ENCODE results near the gene FADS6. TPM values are rescaled to one million over a fixed set of nuclear protein-coding genes. Genes with fewer than 3 reads are reported as not detected.
A peak's percentile ranks its signal among the peaks of the same experiment; 100 is the strongest.

Gene FADS6
- total RNA-seq, 2 experiments from 2014 or later: not detected

GRCh38 chr17:74862108-74862901, 31.1 kb downstream of the FADS6 start:
- H3K4me3 Mint-ChIP-seq: no peak overlapping the region
- DNase-seq: peak; percentile 72
- peaks cover 16% of the 10 kb centered on the region for H3K4me1 Mint-ChIP-seq (ENCODE audit: low read depth)
- no peak overlapping the region for H3K27ac Mint-ChIP-seq
- no peaks in the 10 kb centered on the region for H3K36me3 Mint-ChIP-seq
- H3K27me3 Mint-ChIP-seq: peaks cover 30% of the 10 kb centered on the region
- POLR2A ChIA-PET: interaction anchor here (2.5 kb wide), 1 partner anchor 11 kb away, joined by 12 read pairs; the partner anchor contains the start of gene FDXR
- CTCF ChIA-PET: interaction anchor here (0.7 to 11.9 kb wide), 36 partner anchors 9 to 296 kb away, joined by 3 to 123 read pairs (median 4); partner anchors contain the start of genes FDXR, NAT9 and RAB37
- intact Hi-C loops (cut with micrococcal nuclease): loop anchor here (5.0 kb wide), 1 partner anchor 120 kb away; no protein-coding TSS in a partner anchor
- H3K9me3 Mint-ChIP-seq: no peaks in the 10 kb centered on the region

DNA sequence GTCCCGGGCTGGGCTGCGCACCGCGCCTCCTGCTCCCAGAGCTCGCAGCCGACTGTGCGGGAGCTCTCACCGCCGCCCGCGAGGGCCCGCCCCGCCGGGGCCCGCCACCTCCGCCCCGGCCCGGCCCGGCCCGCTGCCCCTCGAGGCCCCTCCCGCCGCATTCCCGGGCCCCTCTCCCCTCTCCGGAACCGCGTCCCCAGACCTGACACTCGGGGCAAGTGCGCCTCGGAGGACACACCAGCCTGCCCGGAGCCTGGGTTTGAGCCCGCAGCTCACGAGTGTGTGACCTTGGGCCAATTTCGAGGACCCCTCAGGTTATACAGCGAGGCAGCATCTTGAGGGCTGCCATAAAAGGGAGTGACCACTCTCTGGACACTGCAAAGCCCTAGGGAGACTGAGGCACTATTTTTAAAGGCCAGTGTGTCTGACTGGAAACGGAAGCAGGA, 31.7 kb downstream of the FADS6 start:
- H3K27me3 Mint-ChIP-seq: peaks cover 32% of the 10 kb centered on the region
- no peaks in the 10 kb centered on the region for H3K9me3 Mint-ChIP-seq
- H3K4me1 Mint-ChIP-seq (ENCODE audit: low read depth): peaks cover 16% of the 10 kb centered on the region
- ChIA-PET CTCF (interaction anchor here (0.8 to 11.9 kb wide), 33 partner anchors 8 to 296 kb away, joined by 3 to 123 read pairs (median 5); partner anchors contain the start of genes FDXR, NAT9 and RAB37), POLR2A (interaction anchor here (2.5 kb wide), 1 partner anchor 12 kb away, joined by 12 read pairs; the partner anchor contains the start of gene FDXR)
- no peak for DNase-seq
- H3K4me3 Mint-ChIP-seq: no peak overlapping the region
- H3K27ac Mint-ChIP-seq: no peak overlapping the region
- H3K36me3 Mint-ChIP-seq: no peaks in the 10 kb centered on the region
- intact Hi-C loops (cut with micrococcal nuclease): loop anchor here (5.0 kb wide), 1 partner anchor 119 kb away; no protein-coding TSS in a partner anchor

DNA sequence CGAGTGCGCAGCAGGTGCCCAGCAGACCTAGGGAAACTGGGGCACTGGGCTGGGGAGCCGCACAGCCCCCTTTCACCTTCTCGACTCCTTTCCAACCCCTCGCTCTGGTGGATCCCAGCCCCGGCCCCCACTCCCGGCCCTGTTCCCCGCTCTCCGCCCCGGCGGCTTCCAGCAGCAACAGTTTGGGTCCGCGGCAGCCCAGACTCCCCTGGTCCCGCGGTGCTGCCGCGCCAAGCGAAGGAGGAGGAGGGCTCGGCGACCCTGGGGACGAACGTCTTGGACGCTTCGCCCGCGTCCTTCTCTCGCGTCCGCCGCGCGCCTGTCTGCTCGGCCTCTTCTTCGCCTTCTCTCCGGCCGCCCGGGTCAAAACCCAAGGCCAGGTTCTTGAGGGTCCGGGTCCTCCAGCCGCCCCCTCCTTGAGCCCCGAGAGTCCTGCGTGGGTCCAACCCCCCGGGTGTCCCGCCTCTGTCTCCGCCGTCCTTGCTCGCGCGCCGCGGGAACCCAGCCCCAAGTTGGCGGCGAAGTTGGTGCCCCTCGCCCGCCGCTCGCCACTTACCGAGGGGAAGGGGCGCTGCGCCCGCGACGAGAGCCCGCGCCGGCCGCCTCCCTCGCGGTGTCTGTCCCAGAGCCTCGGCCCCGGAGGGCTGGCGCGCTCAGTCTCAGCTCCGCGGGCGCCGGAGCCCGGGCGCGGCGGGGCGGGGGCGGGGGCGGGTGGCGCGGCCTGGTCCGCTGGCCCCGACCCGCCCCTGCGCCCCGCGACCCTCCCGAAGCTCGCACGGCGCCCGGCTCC, 32.4 kb downstream of the FADS6 start:
- no peak for DNase-seq
- H3K9me3 Mint-ChIP-seq: no peaks in the 10 kb centered on the region
- CTCF ChIA-PET: interaction anchor here (0.8 to 11.9 kb wide), 22 partner anchors 8 to 294 kb away, joined by 3 to 123 read pairs (median 10); partner anchors contain the start of genes FDXR and RAB37

GRCh38 chr17:74860229-74860871, 33.1 kb downstream of the FADS6 start:
- H3K36me3 Mint-ChIP-seq: no peaks in the 10 kb centered on the region
- intact Hi-C loops (cut with micrococcal nuclease): loop anchor here (5.0 kb wide), 1 partner anchor 118 kb away; no protein-coding TSS in a partner anchor
- no peak for DNase-seq
- ChIA-PET CTCF (interaction anchor here (0.7 to 11.9 kb wide), 15 partner anchors 9 to 1400 kb away, joined by 3 to 123 read pairs (median 8); partner anchors contain the start of genes FDXR and RAB37), POLR2A (no interaction called here)
- peaks cover 45% of the 10 kb centered on the region for H3K27me3 Mint-ChIP-seq
- H3K4me1 Mint-ChIP-seq (ENCODE audit: low read depth): peaks cover 16% of the 10 kb centered on the region
- H3K9me3 Mint-ChIP-seq: no peaks in the 10 kb centered on the region
- peak overlapping the region; percentile 50 for H3K4me3 Mint-ChIP-seq
- no peak overlapping the region for H3K27ac Mint-ChIP-seq

More for the DNA sequence above, 32.4 kb downstream of the FADS6 start:
- Mint-ChIP-seq H3K27me3 (peaks cover 38% of the 10 kb centered on the region), H3K4me1 (ENCODE audit: low read depth) (peaks cover 16% of the 10 kb centered on the region), H3K27ac (no peak overlapping the region), H3K4me3 (peak overlapping the region; percentile 16), H3K36me3 (no peaks in the 10 kb centered on the region)
- intact Hi-C loops (cut with micrococcal nuclease): loop anchor here (5.0 kb wide), 1 partner anchor 119 kb away; no protein-coding TSS in a partner anchor
- POLR2A ChIA-PET: interaction anchor here (2.5 kb wide), 1 partner anchor 12 kb away, joined by 12 read pairs; the partner anchor contains the start of gene FDXR

DNA sequence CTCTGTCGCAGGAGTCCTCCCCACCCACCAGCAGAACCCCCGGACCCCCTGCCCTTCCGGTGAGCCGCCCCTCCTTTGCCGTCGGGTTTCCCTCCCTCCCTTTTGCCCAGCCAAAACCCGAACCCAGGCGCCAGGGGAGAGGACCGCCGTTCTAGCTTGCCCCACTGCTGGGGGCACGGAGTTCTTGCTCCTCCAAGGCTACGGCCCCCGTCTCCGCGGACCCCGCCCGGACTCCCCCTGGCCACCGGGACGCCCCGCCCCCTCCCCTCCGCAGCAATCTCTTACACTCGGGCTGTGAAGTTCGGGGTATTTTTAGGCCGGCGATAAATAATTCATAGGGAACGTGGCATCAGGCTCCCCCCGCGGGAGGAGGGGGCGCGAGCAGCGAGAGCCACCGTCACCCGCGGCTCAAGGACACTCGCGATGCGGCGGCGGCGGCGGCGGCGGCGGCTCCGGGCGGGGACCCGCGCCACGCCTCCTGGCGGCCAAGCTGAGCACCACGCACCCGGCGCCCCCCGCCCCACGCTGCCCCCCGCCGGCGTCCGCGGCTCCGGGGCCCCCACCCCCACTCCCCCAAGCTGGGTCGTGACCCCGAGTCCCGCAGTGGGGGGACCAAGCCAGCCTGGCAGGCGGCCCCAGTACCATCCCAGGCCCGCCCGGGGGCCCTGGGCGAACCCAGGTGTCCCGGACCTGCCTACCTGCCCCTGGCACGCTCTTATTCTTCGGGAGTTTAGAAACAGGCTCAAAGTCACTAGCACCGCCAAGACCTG, 33.8 kb downstream of the FADS6 start, which contains the start of gene GRIN2C:
GRIN2C (minus strand) TSS at position 427 of the 770 bp plus-strand sequence. CDS start 4,793 bp downstream, outside the sequence.
- peak; percentile 38 for DNase-seq
- no peak within 1 kb of the TSS for H3K27ac Mint-ChIP-seq
- POLR2A ChIA-PET: interaction anchor here (1.3 kb wide), 1 partner anchor 109 kb away, joined by 4 read pairs; no protein-coding TSS in a partner anchor
- intact Hi-C loops (cut with micrococcal nuclease): loop anchor here (5.0 kb wide), 1 partner anchor 117 kb away; no protein-coding TSS in a partner anchor
- H3K4me1 Mint-ChIP-seq (ENCODE audit: low read depth): peaks cover 11% of the 10 kb centered on the region
- no peaks in the 10 kb centered on the region for H3K36me3 Mint-ChIP-seq
- peaks cover 50% of the 10 kb centered on the region for H3K27me3 Mint-ChIP-seq
- H3K9me3 Mint-ChIP-seq: no peaks in the 10 kb centered on the region
- peak within 1 kb of the TSS; percentile 50 for H3K4me3 Mint-ChIP-seq
- CTCF ChIA-PET: interaction anchor here (0.7 to 11.9 kb wide), 13 partner anchors 9 to 1399 kb away, joined by 3 to 123 read pairs (median 5); partner anchors contain the start of genes FDXR and USH1G

DNA sequence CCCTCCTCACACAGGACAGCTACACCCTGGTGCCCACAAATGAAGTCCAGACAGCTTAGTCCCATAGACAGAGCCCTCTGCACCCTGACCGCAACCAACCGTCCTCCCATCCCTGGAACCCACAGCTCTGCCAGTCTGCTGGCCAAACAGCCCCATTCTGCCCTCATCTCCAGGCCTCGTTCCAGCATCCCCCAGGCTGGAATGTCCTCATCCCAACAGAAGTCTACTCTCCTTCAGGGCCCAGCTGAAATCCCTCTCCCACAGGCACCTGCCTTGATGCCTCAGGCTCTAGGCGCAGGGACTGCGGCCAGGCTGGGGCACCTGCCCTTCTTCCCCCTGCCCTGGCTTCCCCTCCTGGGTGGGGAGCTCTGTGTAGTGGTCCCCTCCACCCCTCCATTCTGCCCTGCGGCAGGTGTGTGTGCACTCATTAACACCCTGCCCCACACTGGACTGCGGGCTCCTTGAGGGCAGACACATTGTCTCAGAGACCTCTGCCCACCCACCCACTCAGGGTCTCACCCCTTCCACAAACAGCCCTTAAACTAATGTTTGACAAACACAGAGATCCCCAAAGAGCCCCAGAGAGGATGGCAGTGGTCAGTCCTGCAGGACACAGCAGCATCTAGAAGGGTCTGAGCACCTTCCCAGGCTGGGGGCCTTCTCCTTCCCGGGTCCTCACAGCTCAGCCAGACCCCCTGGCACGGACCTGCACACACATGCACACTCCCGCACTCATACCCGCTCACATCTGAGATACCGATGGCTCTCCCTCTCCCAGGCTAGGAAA, 34.6 kb downstream of the FADS6 start:
- no peak overlapping the region for H3K27ac Mint-ChIP-seq
- H3K4me1 Mint-ChIP-seq (ENCODE audit: low read depth): peaks cover 11% of the 10 kb centered on the region
- H3K9me3 Mint-ChIP-seq: no peaks in the 10 kb centered on the region
- DNase-seq: no peak
- CTCF ChIA-PET: interaction anchor here (0.8 to 11.9 kb wide), 11 partner anchors 8 to 202 kb away, joined by 3 to 123 read pairs (median 5); partner anchors contain the start of genes RAB37 and USH1G
- intact Hi-C loops (cut with micrococcal nuclease): no loop called here
- POLR2A ChIA-PET: interaction anchor here (1.3 kb wide), 1 partner anchor 109 kb away, joined by 4 read pairs; no protein-coding TSS in a partner anchor
- H3K4me3 Mint-ChIP-seq: peak overlapping the region; percentile 32
- no peaks in the 10 kb centered on the region for H3K36me3 Mint-ChIP-seq
- peaks cover 52% of the 10 kb centered on the region for H3K27me3 Mint-ChIP-seq

DNA sequence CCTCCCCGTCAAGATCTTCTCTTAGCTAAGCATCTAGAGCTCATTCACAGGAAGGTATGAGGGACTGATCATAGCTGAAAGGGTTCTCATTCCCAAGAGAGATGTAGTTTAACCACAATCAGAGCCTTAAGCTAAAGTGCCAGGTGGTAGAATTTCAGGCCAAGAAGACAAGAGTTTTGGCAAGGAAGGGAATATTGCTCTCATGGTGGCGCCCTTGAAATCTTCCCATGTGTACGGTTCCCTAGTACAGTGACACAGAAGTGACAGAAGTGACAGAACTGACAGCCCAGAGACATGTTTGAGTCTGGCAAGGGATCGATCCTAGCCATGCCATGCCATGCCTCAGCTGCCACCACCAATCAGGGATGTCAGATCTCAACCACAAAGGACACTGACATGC, 36.2 kb downstream of the FADS6 start:
- POLR2A ChIA-PET: no interaction called here
- no peaks in the 10 kb centered on the region for H3K36me3 Mint-ChIP-seq

DNA sequence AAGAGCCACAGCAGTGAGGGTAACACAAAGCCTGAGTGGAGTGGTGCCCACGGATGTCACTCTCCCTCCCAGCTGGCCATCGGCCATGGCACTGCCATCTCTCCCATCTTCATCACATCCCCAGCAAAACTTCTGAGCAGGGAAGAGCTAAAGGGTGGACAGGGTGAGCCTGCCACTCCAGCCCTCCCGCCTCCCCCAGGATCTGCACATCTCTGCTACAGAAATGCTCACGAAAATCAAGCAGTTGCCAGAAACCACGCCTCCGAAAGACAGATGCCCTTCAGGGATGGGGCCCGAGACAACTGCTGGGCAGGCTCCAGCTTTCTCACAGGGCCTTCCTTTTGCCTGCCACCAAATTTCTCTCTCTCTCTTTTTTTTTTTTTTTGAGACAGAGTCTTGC, 37.3 kb downstream of the FADS6 start:
- Mint-ChIP-seq H3K9me3 (no peaks in the 10 kb centered on the region), H3K36me3 (no peaks in the 10 kb centered on the region), H3K4me3 (no peak overlapping the region), H3K4me1 (ENCODE audit: low read depth) (peaks cover 19% of the 10 kb centered on the region), H3K27me3 (peaks cover 54% of the 10 kb centered on the region), H3K27ac (no peak overlapping the region)
- ChIA-PET CTCF (interaction anchor here (0.9 to 11.9 kb wide), 4 partner anchors 8 to 110 kb away, joined by 3 to 123 read pairs (median 37); no protein-coding TSS in a partner anchor), POLR2A (interaction anchor here (0.7 to 1.4 kb wide), 2 partner anchors 17 to 477 kb away, joined by 3 to 5 read pairs; partner anchors contain the start of gene FDXR)
- intact Hi-C loops (cut with micrococcal nuclease): no loop called here
- no peak for DNase-seq

More for the DNA sequence above, 36.2 kb downstream of the FADS6 start:
- peaks cover 59% of the 10 kb centered on the region for H3K27me3 Mint-ChIP-seq
- no peak overlapping the region for H3K27ac Mint-ChIP-seq
- peaks cover 19% of the 10 kb centered on the region for H3K4me1 Mint-ChIP-seq (ENCODE audit: low read depth)
- intact Hi-C loops (cut with micrococcal nuclease): no loop called here
- CTCF ChIA-PET: interaction anchor here (0.7 to 11.9 kb wide), 6 partner anchors 14 to 200 kb away, joined by 3 to 123 read pairs (median 18); partner anchors contain the start of gene RAB37
- no peak overlapping the region for H3K4me3 Mint-ChIP-seq
- DNase-seq: no peak
- no peaks in the 10 kb centered on the region for H3K9me3 Mint-ChIP-seq

GRCh38 chr17:74855323-74855722, 38.1 kb downstream of the FADS6 start:
- CTCF ChIA-PET: interaction anchor here (0.9 to 11.9 kb wide), 4 partner anchors 9 to 110 kb away, joined by 3 to 123 read pairs (median 37); no protein-coding TSS in a partner anchor
- no peak for DNase-seq
- no peak overlapping the region for H3K27ac Mint-ChIP-seq
- peaks cover 56% of the 10 kb centered on the region for H3K27me3 Mint-ChIP-seq
- POLR2A ChIA-PET: interaction anchor here (1.4 kb wide), 1 partner anchor 18 kb away, joined by 5 read pairs; the partner anchor contains the start of gene FDXR
- no peaks in the 10 kb centered on the region for H3K36me3 Mint-ChIP-seq
- peaks cover 15% of the 10 kb centered on the region for H3K4me1 Mint-ChIP-seq (ENCODE audit: low read depth)
- intact Hi-C loops (cut with micrococcal nuclease): no loop called here
- H3K9me3 Mint-ChIP-seq: no peaks in the 10 kb centered on the region
- no peak overlapping the region for H3K4me3 Mint-ChIP-seq

Measured in activated CD4-positive, alpha-beta memory T cell treated with anti-CD3 and anti-CD28 coated beads for 36 hours (primary cell).